MM.1S (cell line): ENCODE measurements around the gene CHST5.

Experiments
- DNase-seq: peaks from one replicate; pipeline ENCODE4 v3.0.0-alpha.2; 2015
- H2AFZ ChIP-seq: fragments of 300-600 bp; sonication (generic); 2 replicates; pipeline ENCODE4 v1.6.0; 2016; ENCODE audit warnings: antibody characterized with exemption, low read length
- H3F3A ChIP-seq: fragments of 300-600 bp; sonication (generic); 2 replicates; pipeline ENCODE4 v1.6.1; 2016; ENCODE audit warnings: mild to moderate bottlenecking, antibody characterized with exemption, low read length, moderate library complexity, mixed read lengths; ENCODE audit not compliant: insufficient read depth
- H3K27ac ChIP-seq: fragments of 300-600 bp; sonication (generic); 2 replicates; pipeline ENCODE4 v1.5.1; 2016; ENCODE audit warnings: mild to moderate bottlenecking, low read length
- H3K27me3 ChIP-seq: fragments of 300-600 bp; sonication (generic); replicated peaks from 2 replicates; pipeline ENCODE4 v1.6.0; 2016; ENCODE audit warnings: low read length; ENCODE audit not compliant: insufficient read depth
- H3K36me3 ChIP-seq: fragments of 300-600 bp; sonication (generic); replicated peaks from 2 replicates; pipeline ENCODE4 v1.6.1; 2016; ENCODE audit warnings: mild to moderate bottlenecking, low read length, mixed read lengths; ENCODE audit not compliant: insufficient read depth
- H3K4me1 ChIP-seq: fragments of 300-600 bp; sonication (generic); 2 replicates; pipeline ENCODE4 v1.6.1; 2016; ENCODE audit warnings: low read length, mixed read lengths
- H3K4me2 ChIP-seq: fragments of 300-600 bp; sonication (generic); 2 replicates; pipeline ENCODE4 v1.6.0; 2016; ENCODE audit warnings: low read depth, low read length
- H3K4me3 ChIP-seq: fragments of 300-600 bp; sonication (generic); 2 replicates; pipeline ENCODE4 v1.5.1; 2016; ENCODE audit warnings: low read length, mixed read lengths
- H3K79me2 ChIP-seq: fragments of 300-600 bp; sonication (generic); 2 replicates; pipeline ENCODE4 v1.6.1; 2016; ENCODE audit warnings: mixed run types, low read length, mixed read lengths
- H3K9ac ChIP-seq: fragments of 300-600 bp; sonication (generic); 2 replicates; pipeline ENCODE4 v1.6.1; 2016; ENCODE audit warnings: low read length, mixed read lengths
- H3K9me2 ChIP-seq: fragments of 300-600 bp; sonication (generic); replicated peaks from 2 replicates; pipeline ENCODE4 v1.6.1; 2016; ENCODE audit warnings: mild to moderate bottlenecking, low read length, mixed read lengths; ENCODE audit not compliant: insufficient read depth
- H3K9me3 ChIP-seq: fragments of 300-600 bp; sonication (generic); replicated peaks from 2 replicates; pipeline ENCODE4 v1.6.1; 2016; ENCODE audit warnings: mild to moderate bottlenecking, low read length, mixed read lengths; ENCODE audit not compliant: insufficient read depth
- H4K20me1 ChIP-seq: fragments of 300-600 bp; sonication (generic); 2 replicates; pipeline ENCODE4 v1.6.1; 2016; ENCODE audit warnings: mild to moderate bottlenecking, low read length, moderate library complexity, mixed read lengths; ENCODE audit not compliant: insufficient read depth
- EZH2 ChIP-seq: fragments of 300-600 bp; sonication (generic); optimal IDR thresholded peaks from 2 replicates; pipeline ENCODE3; 2017; ENCODE audit warnings: low read depth, mild to moderate bottlenecking, antibody characterized with exemption, low read length, mixed read lengths
- EZH2phosphoT487 ChIP-seq: fragments of 300-600 bp; sonication (generic); IDR thresholded peaks from 2 replicates; pipeline ENCODE4 v1.6.1; 2018; ENCODE audit warnings: antibody characterized with exemption, low read length
- TF ChIP-seq, protein P1 (sequence below): fragments of 300-600 bp; sonication (generic); IDR thresholded peaks from 2 replicates; pipeline ENCODE4 v1.5.1; 2016; ENCODE audit warnings: antibody characterized with exemption, low read length, mixed read lengths

CHST5 gene

DNA sequence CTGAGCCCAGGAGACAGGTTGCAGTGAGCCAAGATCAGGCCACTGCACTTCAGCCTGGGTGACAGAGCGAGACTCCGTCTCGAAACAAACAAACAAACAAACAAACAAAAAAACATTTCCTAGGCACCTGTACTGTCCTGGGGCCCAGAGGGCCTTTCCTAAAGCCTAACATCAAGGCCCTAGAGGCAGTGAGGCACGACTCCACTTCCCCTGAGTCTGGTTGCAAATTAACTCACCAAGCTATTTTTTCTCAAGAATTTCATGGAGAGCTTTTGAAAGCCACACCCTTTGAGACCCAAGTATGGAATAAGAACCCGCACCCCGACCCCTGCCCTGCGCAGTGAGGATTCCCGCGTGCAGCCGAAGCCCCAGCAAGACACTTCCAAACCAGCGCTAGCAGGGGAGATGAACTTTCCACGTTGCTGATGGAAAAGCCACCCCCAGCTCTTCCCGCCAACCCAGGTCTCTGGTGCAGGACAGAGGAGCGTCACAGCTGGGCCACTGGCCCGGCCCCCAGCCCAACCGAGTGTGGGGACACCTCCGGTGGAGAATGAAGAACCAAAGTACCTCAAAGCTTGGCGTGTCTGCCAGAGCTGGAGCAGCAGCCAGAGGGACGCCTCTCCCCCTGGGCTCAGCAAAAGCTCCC is 1.2 kb downstream of the CHST5 start:
- Histone ChIP-seq H3F3A (no peaks in the 10 kb centered on the region), H3K9me2 (no peaks in the 10 kb centered on the region), H3K9me3 (no peaks in the 10 kb centered on the region), H2AFZ (no peak overlapping the region), H4K20me1 (no peaks in the 10 kb centered on the region), H3K36me3 (no peaks in the 10 kb centered on the region), H3K79me2 (no peaks in the 10 kb centered on the region), H3K4me2 (no peak overlapping the region), H3K4me1 (no peaks in the 10 kb centered on the region), H3K4me3 (no peak overlapping the region), H3K9ac (no peak overlapping the region), H3K27ac (no peak overlapping the region), H3K27me3 (no peaks in the 10 kb centered on the region)
- DNase-seq, result no peak
- TF ChIP-seq, protein P1, sequence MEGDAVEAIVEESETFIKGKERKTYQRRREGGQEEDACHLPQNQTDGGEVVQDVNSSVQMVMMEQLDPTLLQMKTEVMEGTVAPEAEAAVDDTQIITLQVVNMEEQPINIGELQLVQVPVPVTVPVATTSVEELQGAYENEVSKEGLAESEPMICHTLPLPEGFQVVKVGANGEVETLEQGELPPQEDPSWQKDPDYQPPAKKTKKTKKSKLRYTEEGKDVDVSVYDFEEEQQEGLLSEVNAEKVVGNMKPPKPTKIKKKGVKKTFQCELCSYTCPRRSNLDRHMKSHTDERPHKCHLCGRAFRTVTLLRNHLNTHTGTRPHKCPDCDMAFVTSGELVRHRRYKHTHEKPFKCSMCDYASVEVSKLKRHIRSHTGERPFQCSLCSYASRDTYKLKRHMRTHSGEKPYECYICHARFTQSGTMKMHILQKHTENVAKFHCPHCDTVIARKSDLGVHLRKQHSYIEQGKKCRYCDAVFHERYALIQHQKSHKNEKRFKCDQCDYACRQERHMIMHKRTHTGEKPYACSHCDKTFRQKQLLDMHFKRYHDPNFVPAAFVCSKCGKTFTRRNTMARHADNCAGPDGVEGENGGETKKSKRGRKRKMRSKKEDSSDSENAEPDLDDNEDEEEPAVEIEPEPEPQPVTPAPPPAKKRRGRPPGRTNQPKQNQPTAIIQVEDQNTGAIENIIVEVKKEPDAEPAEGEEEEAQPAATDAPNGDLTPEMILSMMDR, result no peak
- no peak for TF ChIP-seq EZH2
- TF ChIP-seq EZH2phosphoT487, result no peak

DNA sequence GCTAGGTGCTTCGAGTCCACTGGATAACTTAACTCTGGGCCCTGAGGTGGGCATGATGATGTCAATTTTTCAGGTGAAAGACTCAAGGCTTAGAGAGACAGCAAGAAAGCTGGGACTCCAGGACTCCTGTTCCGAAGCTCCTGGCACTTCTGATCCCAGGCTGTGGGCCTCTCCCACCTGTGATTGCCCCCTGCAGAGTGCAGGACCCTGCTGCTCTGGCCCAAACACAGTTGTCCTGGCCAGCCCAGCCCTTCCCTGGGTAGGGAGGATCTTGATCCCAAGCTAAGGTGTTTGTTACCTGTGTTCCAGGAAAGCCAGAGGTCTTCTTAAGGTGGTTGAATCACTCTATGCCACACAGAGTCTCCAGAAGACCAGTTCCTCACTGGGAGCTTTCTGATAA is 3.1 kb downstream of the CHST5 start:
- no peak for DNase-seq
- H3K27ac ChIP-seq, result no peak overlapping the region
- no peaks in the 10 kb centered on the region for H3K9me3 ChIP-seq
- no peak for TF ChIP-seq EZH2
- TF ChIP-seq, protein P1, result no peak
- no peak for TF ChIP-seq EZH2phosphoT487
- H4K20me1 ChIP-seq, result no peaks in the 10 kb centered on the region
- no peak overlapping the region for H3K9ac ChIP-seq
- no peak overlapping the region for H3K4me3 ChIP-seq
- H3K79me2 ChIP-seq, result no peaks in the 10 kb centered on the region
- H3K27me3 ChIP-seq, result no peaks in the 10 kb centered on the region
- no peaks in the 10 kb centered on the region for H3K36me3 ChIP-seq
- no peak overlapping the region for H2AFZ ChIP-seq
- no peak overlapping the region for H3K4me2 ChIP-seq
- no peaks in the 10 kb centered on the region for H3K4me1 ChIP-seq
- no peaks in the 10 kb centered on the region for H3K9me2 ChIP-seq
- no peaks in the 10 kb centered on the region for H3F3A ChIP-seq

DNA sequence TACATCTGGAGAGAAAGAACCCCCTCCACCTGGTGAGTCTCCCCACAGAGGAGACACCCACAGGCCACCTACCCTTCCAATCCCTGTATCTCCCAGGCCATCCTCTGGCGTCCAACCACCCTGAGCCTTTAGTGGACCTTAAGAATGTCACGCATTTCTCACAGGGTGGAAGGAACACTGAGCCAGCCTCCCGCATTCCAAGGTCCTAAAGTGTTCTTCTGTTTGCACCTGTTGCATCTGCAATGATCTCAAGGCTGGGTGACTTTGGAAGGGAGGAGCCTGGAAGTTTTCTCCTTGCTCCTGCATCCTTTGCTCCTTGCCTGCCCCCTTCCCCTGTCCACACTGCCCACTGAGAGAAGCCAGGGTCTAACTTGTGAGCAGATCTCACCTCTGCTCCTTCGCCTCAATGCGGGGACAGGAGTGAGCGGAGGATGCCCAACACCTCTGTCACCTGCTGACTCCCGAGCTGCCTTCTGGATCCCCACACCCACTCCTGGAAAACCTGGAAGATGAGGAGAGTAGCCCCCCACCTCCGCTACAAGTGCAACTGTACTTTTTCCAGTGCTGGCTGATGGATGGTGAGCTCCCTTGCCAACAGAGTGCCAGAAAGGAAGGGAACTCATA is 3.7 kb downstream of the CHST5 start:
- Histone ChIP-seq H3F3A (no peaks in the 10 kb centered on the region), H3K4me1 (no peaks in the 10 kb centered on the region), H3K4me3 (no peak overlapping the region), H3K27me3 (no peaks in the 10 kb centered on the region), H3K4me2 (no peak overlapping the region), H3K79me2 (no peaks in the 10 kb centered on the region), H3K9me2 (no peaks in the 10 kb centered on the region), H3K9me3 (no peaks in the 10 kb centered on the region), H3K9ac (no peak overlapping the region), H3K36me3 (no peaks in the 10 kb centered on the region), H2AFZ (no peak overlapping the region), H3K27ac (no peak overlapping the region), H4K20me1 (no peaks in the 10 kb centered on the region)
- no peak for DNase-seq
- TF ChIP-seq, protein P1, result no peak
- TF ChIP-seq EZH2 (no peak), EZH2phosphoT487 (no peak)
